GM18519 (cell line): ENCODE results near the gene DUSP16.
"Not testable (repeated sequence)": the region's sequence is repeated elsewhere in the genome, so short reads cannot be mapped to it uniquely, and the experiment has no call there.

Source experiments
- ATAC-seq: cut with Tn5 transposase; IDR thresholded peaks from one replicate; pipeline ENCODE4 v1.9.1; 2021; ENCODE audit warnings: mild to moderate bottlenecking, moderate library complexity; ENCODE audit not compliant: unreplicated experiment, low FRiP score

Gene DUSP16, protein sequence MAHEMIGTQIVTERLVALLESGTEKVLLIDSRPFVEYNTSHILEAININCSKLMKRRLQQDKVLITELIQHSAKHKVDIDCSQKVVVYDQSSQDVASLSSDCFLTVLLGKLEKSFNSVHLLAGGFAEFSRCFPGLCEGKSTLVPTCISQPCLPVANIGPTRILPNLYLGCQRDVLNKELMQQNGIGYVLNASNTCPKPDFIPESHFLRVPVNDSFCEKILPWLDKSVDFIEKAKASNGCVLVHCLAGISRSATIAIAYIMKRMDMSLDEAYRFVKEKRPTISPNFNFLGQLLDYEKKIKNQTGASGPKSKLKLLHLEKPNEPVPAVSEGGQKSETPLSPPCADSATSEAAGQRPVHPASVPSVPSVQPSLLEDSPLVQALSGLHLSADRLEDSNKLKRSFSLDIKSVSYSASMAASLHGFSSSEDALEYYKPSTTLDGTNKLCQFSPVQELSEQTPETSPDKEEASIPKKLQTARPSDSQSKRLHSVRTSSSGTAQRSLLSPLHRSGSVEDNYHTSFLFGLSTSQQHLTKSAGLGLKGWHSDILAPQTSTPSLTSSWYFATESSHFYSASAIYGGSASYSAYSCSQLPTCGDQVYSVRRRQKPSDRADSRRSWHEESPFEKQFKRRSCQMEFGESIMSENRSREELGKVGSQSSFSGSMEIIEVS

GRCh38 chr12:12562585-12563261, at the start of gene DUSP16:
Gene DUSP16, minus strand, starts transcription at chr12:12562863. Its CDS starts 41,765 bp downstream, at chr12:12521098.
- peak; percentile 63 for ATAC-seq

- no peak for ATAC-seq
These were observed 49.7 kb upstream of the DUSP16 start for GRCh38 chr12:12612358-12612757.

GRCh38 chr12:12611512-12612306, 49.0 kb upstream of the DUSP16 start, which contains the start of gene CREBL2:
Gene CREBL2, plus strand, starts transcription at chr12:12611876. Its CDS starts 297 bp downstream, at chr12:12612173.
- peak; percentile 58 for ATAC-seq

- ATAC-seq = no peak
These were observed 48.0 kb upstream of the DUSP16 start for GRCh38 chr12:12610711-12611110.

DNA sequence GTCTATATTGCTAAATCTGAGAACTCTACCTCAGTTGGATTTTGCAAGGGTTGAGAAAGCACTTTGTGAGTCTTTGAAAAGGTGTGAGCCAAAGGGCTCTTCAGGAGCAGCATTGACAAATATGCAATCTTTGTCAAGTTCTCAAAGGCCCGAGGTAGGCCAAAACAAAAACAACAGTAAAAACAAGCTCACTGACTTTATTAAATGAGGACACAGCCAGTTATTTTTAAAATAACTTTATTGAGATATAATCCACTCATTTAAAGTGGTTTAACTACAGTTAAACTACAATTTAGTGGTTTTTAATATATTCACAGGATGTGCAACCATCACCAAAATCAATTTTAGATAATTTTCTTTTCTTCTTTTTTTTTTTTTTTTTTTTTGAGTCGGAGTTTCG, 47.0 kb upstream of the DUSP16 start:
- no peak for ATAC-seq

- no peak for ATAC-seq
These were observed 45.9 kb upstream of the DUSP16 start for GRCh38 chr12:12608557-12608957.

DNA sequence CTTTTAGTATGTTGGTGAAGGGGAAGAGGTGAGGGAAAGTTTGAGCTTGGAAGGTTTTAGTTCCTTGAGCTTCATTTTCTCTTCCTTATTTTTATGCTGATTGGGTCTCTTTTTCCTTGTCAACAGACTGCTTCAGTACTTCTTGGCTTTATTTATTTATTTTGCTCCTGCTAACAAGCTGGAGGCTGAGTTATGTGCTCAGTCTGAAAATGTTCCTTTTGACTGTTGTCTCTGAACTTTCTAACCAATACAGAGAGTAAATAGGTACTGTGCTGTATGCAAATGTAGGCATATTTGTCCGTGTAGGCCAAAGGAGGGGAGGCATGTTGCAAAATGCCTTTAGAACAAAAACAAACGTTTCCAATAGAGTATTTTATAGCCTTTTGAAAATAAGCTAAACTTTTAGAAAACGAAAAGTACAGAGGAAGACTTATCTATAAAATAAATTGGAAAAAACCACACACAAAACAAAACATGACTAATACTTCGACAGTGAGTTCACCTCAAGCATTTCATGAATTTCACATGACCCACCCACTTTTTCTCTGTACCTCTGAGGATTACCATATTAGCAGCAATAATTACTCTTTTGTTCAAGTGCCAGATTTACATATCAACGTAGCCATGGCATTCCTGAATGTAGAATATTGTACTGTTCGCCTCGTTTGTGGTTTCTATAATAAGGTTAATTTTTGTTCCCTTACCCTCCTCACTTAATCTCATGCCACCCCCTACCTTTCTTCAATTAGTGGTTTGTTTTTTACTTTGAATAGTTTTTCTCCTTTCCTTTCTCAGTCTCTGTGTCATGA, 44.3 kb upstream of the DUSP16 start:
- ATAC-seq = peak; percentile 39

DNA sequence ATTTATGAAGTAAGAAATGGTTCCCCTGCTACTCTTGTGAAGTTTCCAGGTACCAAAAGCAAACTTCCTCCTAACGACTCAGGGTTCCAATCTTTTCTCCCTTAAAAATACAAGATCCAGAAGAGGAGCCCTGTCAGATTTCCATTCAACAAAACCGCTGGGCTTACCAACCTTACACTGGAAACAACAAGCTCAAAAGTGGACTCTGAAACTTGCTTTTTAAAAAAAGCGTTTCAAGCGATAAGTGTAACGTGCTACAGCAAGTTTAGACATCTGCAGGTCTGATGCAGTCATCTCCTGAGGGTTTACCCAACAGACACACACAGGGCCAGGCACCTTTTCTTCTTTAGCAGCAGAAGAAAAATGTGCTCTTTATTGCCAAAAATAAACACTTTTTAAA, 42.1 kb upstream of the DUSP16 start:
- ATAC-seq = no peak

- no peak for ATAC-seq
These were observed 38.0 kb upstream of the DUSP16 start for GRCh38 chr12:12600659-12601058.

GRCh38 chr12:12599750-12600643, 37.3 kb upstream of the DUSP16 start:
- ATAC-seq = no peak

DNA sequence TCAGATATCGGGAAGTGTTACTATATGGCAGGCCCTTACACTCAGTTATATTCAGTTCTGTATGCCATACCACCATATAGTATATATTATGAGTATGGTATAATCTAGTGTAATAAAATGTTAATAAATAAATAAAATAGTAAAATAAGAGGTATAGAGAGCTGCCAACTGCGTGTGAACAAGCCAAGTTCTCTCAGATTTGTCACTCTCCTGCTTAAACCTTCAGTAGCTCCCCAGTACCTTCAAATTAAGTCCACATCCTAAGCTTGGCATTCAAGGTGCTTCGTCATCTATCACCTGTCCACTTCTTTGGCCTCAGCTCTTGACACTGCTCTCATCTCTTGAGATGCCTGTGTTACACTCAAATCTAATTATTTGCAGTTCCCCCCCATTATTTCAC, 36.2 kb upstream of the DUSP16 start:
- no peak for ATAC-seq

DNA sequence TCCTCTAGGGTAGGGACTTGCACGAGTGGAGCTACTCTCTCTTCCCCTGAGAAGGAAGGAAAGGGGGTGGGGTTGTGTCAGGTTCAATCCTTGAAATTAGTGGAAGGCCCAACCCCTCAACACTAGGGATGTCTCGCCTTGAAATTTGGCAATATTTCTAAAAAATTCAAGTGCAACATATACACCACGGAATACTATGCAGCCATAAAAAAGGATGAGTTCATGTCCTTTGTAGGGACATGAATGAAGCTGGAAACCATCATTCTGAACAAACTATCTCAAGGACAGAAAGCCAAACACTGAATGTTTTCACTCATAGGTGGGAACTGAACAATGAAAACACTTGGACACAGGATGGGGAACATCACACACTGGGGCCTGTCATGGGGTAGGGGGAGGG, 33.9 kb upstream of the DUSP16 start:
- ATAC-seq = not testable (repeated sequence)

DNA sequence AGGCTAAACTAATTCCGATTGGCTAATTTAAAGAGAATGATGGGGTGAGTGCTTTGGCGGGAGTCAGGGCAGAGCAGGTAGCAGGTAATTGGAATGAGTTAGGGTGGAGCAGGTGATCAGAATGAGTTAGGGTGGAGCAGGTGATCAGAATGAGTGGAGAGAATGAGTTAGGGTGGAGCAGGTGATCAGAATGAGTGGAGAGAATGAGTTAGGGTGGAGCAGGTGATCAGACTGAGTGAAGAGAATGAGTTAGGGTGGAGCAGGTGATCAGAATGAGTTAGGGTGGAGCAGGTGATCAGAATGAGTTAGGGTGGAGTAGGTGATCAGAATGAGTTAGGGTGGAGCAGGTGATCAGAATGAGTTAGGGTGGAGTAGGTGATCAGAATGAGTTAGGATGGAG, 33.3 kb upstream of the DUSP16 start:
- not testable (repeated sequence) for ATAC-seq

- no peak for ATAC-seq
These were observed 30.3 kb upstream of the DUSP16 start for GRCh38 chr12:12592930-12593329.

GRCh38 chr12:12590961-12591360, 28.3 kb upstream of the DUSP16 start:
- no peak for ATAC-seq

DNA sequence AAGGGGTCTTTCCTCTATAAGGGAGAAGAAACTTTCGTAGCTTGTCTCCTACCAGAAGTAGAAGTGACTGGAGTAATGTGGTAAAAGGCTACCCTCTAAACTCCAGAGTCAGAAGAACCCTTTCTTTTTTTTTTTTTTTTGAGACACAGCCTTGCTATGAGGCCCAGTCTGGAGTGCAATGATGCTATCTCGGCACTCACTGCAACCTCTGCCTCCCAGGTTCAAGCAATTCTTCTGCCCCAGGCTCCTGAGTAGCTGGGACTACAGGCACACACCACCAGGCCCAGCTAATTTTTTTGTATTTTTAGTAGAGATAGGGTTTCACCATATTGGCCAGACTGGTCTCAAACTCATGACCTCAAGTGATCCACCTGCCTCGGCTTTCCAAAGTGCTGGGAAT, 25.8 kb upstream of the DUSP16 start:
- ATAC-seq = not testable (repeated sequence)

GRCh38 chr12:12587878-12588277, 25.2 kb upstream of the DUSP16 start:
- no peak for ATAC-seq

DNA sequence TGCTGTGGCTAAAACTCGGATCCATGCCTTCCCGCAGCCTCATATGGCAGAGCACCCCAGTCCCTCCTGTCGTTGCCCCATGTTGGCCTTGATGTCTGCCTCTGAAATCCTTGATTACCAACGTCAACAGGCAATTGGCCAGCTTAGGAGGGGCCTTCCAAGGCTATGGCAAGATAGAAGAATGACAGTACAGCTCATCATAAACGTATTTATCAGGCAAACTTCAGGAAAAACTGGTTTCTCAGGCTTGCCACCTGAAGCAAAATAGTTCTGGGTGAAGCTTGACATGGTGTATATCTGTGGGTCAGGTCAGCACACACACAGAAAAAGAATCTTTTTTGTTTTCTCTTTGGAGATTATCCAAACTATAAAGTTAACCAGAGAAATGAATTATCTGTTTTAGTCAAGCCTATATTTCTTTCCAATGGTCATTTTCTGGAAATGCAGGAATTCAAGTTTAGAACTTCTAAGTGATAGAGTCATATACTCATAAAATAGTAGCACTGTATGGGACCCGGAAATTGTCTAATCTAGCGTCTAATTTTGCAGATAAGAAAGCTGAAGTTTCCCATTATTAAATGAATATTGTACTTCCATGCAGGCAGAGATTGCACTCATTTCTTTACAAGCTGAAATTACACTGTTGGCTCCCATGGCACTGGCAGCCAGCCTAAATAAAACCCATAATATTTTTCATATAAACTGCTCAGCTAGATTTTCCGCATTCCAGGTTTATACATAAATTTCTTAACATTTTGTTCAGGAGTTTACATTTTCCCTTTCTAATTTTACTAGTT, 24.4 kb upstream of the DUSP16 start:
- no peak for ATAC-seq
